GM12878 (cell line): ENCODE data around the gene SSRP1. TPM values are rescaled to one million over a fixed set of nuclear protein-coding genes. Genes with fewer than 3 reads are reported as not detected.

Experiments
- BMI1 ChIP-seq: fragments of 450-650 bp; IDR thresholded peaks from 2 replicates; pipeline ENCODE4 v1.6.1; 2016; ENCODE audit warnings: mild to moderate bottlenecking, moderate library complexity, borderline replicate concordance
- ELK1 ChIP-seq: IDR thresholded peaks from 2 replicates; pipeline ENCODE4 v1.6.1; 2012; ENCODE audit warnings: low read depth, low read length, improper control_type of control experiment
- FOXK2 ChIP-seq: fragments of 450-650 bp; IDR thresholded peaks from 2 replicates; pipeline ENCODE4 v1.6.1; 2017; ENCODE audit warnings: mild to moderate bottlenecking, moderate library complexity
- HCFC1 ChIP-seq: fragments of 150-350 bp; IDR thresholded peaks from 2 replicates; pipeline ENCODE4 v1.6.1; 2014; ENCODE audit warnings: low read length
- JUND ChIP-seq: IDR thresholded peaks from 2 replicates; pipeline ENCODE4 v1.6.1; 2012; ENCODE audit warnings: low read depth, mild to moderate bottlenecking, low read length, improper control_type of control experiment, moderate library complexity
- MAX ChIP-seq: IDR thresholded peaks from 2 replicates; pipeline ENCODE4 v1.6.1; 2012; ENCODE audit warnings: low read depth, low read length, improper control_type of control experiment
- MLLT1 ChIP-seq: fragments of 450-650 bp; IDR thresholded peaks from 2 replicates; pipeline ENCODE4 v1.6.1; 2016; ENCODE audit warnings: mild to moderate bottlenecking
- MXI1 ChIP-seq: fragments of 150-350 bp; IDR thresholded peaks from 2 replicates; pipeline ENCODE4 v1.6.1; 2011; ENCODE audit warnings: low read depth, mild to moderate bottlenecking, inconsistent platforms, low read length, improper control_type of control experiment
- MYC ChIP-seq: IDR thresholded peaks from 2 replicates; pipeline ENCODE4 v1.6.1; 2011; ENCODE audit warnings: mild to moderate bottlenecking, low read length, moderate library complexity, inconsistent platforms; ENCODE audit not compliant: insufficient read depth, insufficient replicate concordance, insufficient read length, severe bottlenecking
- PML ChIP-seq: IDR thresholded peaks from 2 replicates; pipeline ENCODE4 v1.6.1; 2012; ENCODE audit warnings: low read length, inconsistent platforms
- SP1 ChIP-seq: IDR thresholded peaks from one replicate; pipeline ENCODE4 v1.6.1; 2011; ENCODE audit warnings: low read depth, low read length
- SPI1 ChIP-seq: IDR thresholded peaks from 2 replicates; pipeline ENCODE4 v1.6.1; 2011; ENCODE audit warnings: low read depth, mild to moderate bottlenecking, low read length, moderate library complexity, borderline replicate concordance; ENCODE audit not compliant: insufficient read depth
- SUPT20H ChIP-seq: IDR thresholded peaks from 2 replicates; pipeline ENCODE4 v1.6.1; 2011; ENCODE audit warnings: low read depth, mild to moderate bottlenecking, low read length, moderate library complexity, borderline replicate concordance; ENCODE audit not compliant: control insufficient read depth
- TBL1XR1 ChIP-seq: IDR thresholded peaks from 2 replicates; pipeline ENCODE4 v1.6.1; 2012; ENCODE audit warnings: low read depth, low read length, improper control_type of control experiment
- TCF3 ChIP-seq: IDR thresholded peaks from 2 replicates; pipeline ENCODE4 v1.6.1; 2012; ENCODE audit warnings: low read depth, mild to moderate bottlenecking, low read length, borderline replicate concordance; ENCODE audit not compliant: insufficient read depth
- ZBTB40 ChIP-seq: fragments of 450-650 bp; IDR thresholded peaks from 2 replicates; pipeline ENCODE4 v1.6.1; 2016; ENCODE audit warnings: mild to moderate bottlenecking, moderate library complexity, borderline replicate concordance
- ZNF592 ChIP-seq: fragments of 450-650 bp; IDR thresholded peaks from 2 replicates; pipeline ENCODE4 v1.6.1; 2017; ENCODE audit warnings: mild to moderate bottlenecking, moderate library complexity
- polyA plus RNA-seq, 11 experiments: library from polyadenylated mRNA; depleted of rRNA in 4 of 11; unstranded in 6 of 11; stranded (reverse) in 5 of 11; fragments of >200 nt; fragmentation: Nextera tagmentation in 4 of 11; fragmentation: Illumina TruSeq in 1 of 11; extraction: Ambion mirVana in 4 of 11; extraction: Trizol in 1 of 11; gene quantifications; 1 replicate in 1 of 11; 2 replicates in 10 of 11; pipeline versions ENCODE4 v1.2.1 to v1.2.3, GENCODE V29; 2011 to 2016; ENCODE audit warnings: inconsistent platforms in 2 of 11, missing spikeins in 2 of 11, low read depth in 1 of 11
- total RNA-seq, 4 experiments: library from RNA; depleted of rRNA in 3 of 4; stranded (reverse); fragments of >200 nt in 3 of 4; fragmentation: Illumina TruSeq in 1 of 4; extraction: Trizol in 1 of 4; gene quantifications; 2 replicates each; pipeline versions ENCODE4 v1.2.1 to v1.2.3, GENCODE V29; 2013 to 2021

Gene SSRP1
- total and polyA plus RNA-seq, 10 of the 15 experiments (the other 5 are each of a cell fraction or from before 2014, with no cell fraction given) = 73.6 to 279 (median 138) TPM

GRCh38 chr11:57335343-57336110, at the start of gene SSRP1 (continued):
- TF ChIP-seq ZBTB40 (peak; percentile 73; the same call in 1 of the 2 replicates), TBL1XR1 (peak; percentile 20; the same call in 1 of the 2 replicates), PML (peak; percentile 53; the same call in 1 of the 2 replicates), ZNF592 (no peak), ELK1 (peak; percentile 84), SUPT20H (no peak), SP1 (peak; percentile 32), MXI1 (0 out of 2 replicates have a peak, but pooled peaks have one; percentile 17), HCFC1 (peak; percentile 69), JUND (peak; percentile 87; the same call in 1 of the 2 replicates), MAX (no peak; the same call in none of the 2 replicates), BMI1 (peak; percentile 71), MYC (no peak), FOXK2 (peak; percentile 92), MLLT1 (0 out of 2 replicates have a peak, but pooled peaks have one; percentile 49), TCF3 (no peak), SPI1 (no peak)
